HuH-7.5 (cell line): ENCODE results near the gene DAPK1.
A peak's percentile ranks its signal among the peaks of the same experiment; 100 is the strongest.

Experiments
- DNase-seq: peaks from one replicate; pipeline ENCODE4 v3.0.0; 2011; ENCODE audit warnings: low spot score

DAPK1 gene

DNA sequence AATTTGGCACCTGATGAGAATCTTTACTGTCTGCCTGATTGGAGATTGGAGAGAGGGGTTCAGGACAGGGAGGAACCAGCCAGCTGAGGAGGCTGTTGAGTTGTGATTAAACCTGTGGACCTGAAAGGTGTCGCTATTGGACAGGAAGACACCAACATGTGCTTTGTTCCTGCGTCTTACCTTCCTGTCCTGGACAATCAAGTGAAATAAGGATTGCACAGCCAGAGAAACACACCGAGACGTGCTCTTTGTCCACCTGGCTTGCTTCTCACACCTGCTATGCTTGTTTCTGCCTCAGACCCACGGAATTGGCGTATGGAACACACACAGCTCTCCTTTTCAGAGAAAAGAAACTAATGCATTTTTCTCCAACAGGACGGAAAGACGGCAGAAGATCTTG lies 170.6 kb downstream of the DAPK1 start:
- no peak for DNase-seq

GRCh38 chr9:87668722-87669121 lies 171.1 kb downstream of the DAPK1 start:
- no peak for DNase-seq

DNA sequence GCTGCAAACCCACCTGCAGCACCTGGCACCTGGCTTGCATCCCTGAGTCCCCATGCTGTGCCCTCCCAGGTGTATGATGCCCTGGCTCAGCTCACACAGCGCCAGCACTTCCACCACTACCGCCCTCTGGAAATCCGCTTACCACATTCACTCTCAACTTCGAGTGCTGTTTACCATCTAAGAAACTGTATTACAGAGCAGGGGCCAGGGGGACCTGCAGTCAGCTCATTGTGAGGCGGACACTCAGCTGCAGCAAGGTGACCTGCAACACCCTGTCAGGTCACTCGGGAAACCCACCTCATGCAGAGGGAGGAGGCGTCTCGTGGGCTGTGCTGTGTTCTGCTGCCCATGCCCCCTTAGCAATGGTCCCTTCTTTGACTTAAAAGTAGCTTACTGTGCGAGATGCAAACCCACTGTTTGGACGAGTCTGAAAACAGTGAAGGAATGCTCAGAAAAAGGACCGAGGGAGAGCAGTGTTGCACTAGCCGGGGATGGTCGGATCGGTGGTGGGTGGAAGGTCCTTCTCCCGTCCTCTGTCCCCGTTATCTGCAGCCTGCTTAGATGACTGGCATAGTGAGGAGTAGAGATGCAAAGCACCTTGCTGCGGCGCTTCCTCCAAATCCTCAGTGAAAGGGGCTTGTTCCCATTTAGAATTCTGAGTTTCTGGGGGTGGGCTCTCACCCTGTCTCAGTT lies 173.1 kb downstream of the DAPK1 start:
- no peak for DNase-seq

DNA sequence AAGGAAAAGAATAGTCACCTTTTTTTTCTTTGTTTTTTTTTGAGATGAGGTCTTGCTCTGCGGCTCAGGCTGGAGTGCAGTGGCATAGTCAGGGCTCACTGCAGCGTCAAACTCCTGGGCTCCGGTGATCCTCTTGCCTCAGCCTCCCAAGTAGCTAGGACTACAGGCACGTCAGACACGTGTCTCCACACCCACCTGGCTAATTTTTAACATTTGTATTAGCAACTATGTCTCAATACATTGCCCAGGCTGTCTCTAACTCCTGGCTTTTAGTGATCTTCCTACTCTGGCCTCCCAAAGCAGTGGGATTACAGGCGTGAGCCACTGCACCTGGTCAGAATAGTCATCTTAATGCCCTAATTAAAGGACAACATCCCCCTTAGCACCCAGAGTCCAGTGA lies 173.8 kb downstream of the DAPK1 start:
- no peak for DNase-seq

DNA sequence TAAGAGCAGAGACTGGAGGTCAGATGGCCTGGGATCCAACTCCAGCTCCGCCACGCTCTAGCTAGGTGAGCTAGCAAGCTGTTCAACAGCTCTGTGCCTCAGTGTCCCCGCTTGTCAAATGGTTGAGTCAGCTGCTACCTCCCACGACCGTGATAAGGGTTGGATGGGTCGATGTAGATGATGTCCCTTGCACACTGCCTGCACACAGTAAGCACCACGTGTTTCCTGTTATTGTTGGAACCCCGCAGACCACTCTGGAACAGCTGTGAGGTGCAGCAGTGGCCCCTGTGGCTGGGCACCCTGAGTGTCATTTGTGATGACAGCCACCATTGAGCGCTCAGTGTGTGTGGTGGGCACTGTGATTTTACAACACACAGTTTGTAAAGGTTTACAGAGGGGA lies 174.3 kb downstream of the DAPK1 start:
- no peak for DNase-seq

GRCh38 chr9:87672586-87672985 lies 174.9 kb downstream of the DAPK1 start:
- DNase-seq: no peak

- DNase-seq: no peak
These were observed 175.9 kb downstream of the DAPK1 start for GRCh38 chr9:87673446-87674120.

DNA sequence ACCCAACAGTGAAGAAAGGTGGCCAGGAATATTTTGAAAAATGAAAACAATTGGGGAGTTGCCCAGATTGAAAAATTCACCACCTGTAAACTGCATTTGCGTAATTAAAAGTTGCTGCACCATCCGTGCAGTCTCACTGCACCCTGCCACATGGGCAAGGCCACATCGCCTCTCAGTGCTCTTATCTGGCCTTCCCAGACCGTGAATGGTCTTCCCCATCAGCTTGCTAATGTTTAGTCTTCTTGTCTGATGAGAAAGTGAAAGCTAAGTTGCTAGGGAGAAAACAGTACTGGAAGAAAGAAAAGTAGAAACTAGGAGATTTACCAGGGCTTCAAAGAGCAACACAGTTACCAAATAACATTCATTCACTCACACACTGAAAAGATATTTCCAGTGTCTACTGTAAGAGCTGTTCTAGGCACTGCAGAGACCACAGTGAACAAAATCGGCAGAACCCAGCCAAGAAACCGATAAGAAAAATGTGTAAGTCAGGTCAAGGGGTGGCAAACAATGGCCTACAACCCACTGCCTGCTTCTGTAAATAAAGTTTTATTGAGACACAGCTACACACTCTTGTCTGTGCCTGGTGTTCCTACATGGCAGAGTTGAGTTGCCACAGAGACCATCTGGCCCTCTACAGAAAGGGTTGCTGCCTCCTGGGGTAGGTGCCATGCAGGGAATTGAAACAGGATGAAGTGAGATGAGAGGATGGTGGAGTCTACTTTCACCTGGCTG lies 177.1 kb downstream of the DAPK1 start:
- no peak for DNase-seq

GRCh38 chr9:87675906-87676515 lies 178.3 kb downstream of the DAPK1 start:
- DNase-seq: no peak

- DNase-seq: no peak
These were observed 179.5 kb downstream of the DAPK1 start for GRCh38 chr9:87676976-87677775.

GRCh38 chr9:87677776-87678587 lies 180.3 kb downstream of the DAPK1 start:
- DNase-seq: no peak

- DNase-seq: peak; percentile 79
These were observed 181.1 kb downstream of the DAPK1 start for GRCh38 chr9:87678650-87679355.

DNA sequence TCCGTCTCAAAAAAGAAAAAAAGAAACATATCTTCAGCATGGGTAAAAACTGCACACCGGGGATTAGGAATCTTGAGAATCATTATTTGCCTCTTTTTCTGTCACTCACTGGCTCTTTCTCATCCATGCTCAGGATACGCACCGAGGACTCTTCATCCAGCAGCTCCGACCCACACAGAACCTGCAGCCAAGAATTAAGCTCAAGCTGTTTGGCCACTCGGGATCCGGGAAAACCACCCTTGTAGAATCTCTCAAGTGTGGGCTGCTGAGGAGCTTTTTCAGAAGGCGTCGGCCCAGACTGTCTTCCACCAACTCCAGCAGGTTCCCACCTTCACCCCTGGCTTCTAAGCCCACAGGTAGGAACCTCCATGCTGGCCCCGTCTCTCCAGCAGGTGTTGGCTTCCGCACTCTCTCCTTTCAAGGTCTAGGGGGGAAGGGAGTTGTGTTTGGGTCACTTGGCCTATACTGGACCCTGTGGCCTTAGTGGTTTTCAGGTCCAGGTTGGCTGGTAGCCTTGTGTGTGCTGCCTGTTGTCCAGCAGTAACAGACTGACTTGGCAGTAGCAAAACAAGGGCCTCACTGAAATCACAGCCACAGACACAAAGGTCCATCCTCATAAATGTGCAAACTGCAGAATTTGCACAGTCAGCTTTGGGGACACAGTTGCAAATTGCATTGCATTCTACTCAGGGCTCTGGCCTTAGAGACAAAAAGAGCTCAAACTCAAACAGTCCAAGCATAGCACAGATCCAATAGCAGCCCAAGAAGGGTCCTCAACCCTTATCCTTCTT lies 183.8 kb downstream of the DAPK1 start:
- no peak for DNase-seq

GRCh38 chr9:87682085-87682484 lies 184.4 kb downstream of the DAPK1 start:
- DNase-seq: no peak

DNA sequence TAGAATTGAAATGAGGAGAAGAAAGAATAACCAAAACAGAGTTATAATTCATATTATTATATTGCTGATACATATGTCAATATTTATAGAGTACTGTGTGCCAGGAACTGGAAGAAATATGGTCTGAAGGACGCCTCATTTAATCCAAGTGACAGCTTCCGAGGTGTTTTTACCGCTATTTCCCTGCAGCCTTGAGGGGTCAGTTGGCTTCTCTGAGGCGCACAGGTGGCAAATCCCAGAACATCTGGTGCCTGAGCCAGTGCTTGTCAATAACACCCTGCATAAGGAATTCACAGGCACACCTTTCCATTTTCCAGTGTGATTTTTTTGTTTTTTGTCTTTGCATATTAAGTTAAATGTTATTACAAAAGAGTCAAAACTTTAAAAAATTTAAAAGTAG lies 185.0 kb downstream of the DAPK1 start:
- DNase-seq: no peak

- DNase-seq: no peak
These were observed 186.3 kb downstream of the DAPK1 start for GRCh38 chr9:87683751-87684626.

DNA sequence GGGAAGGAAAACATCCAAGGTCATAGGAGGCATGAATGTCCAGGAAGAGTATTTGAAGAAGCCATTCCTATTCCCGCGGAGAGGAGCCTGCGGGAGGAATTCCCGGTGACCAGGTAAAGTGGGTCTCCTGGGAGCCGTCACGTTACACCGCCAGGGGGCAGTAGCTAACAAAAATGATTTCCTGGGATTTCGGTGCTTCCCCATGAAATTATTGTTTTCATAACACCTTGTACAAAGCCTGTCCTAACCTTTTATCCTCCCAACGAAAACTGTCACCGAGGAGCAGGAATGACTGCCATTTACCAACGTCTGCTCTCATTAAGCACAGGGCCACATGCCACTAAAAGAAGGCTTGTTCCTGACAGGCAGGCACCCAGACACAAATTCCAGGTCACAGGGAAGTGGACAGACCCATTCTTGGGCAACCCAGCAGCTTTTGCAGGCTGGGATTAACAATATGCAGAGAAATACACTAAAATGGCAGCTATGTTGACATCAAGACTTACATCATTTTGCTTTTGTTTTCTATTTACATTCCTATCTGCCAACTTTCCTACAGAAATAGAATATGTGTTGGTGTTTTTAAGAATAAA lies 187.1 kb downstream of the DAPK1 start:
- peak; percentile 74 for DNase-seq

- no peak for DNase-seq
These were observed 187.8 kb downstream of the DAPK1 start for GRCh38 chr9:87685441-87685840.
